SK-N-SH (cell line): ENCODE results near the gene TDRKH. TPM values are rescaled to one million over a fixed set of nuclear protein-coding genes. Genes with fewer than 3 reads are reported as not detected.

Experiments
- CTCF ChIA-PET: fragments of 300-600, 350-600 bp; formaldehyde crosslinking; extraction: SDS; loops from one replicate; lab custom pipeline; 2021; lab: Yijun Ruan, JAX
- POLR2A ChIA-PET: fragments of 350-600 bp; sonication (Branson Sonifier 250); formaldehyde crosslinking; extraction: SDS; loops from one replicate; lab custom pipeline; 2020; ENCODE audit warnings: antibody characterized with exemption, inconsistent platforms; lab: Yijun Ruan, JAX
- DNase-seq: peaks from one replicate; pipeline ENCODE4 v3.0.0; 2012
- H2AFZ ChIP-seq: fragments of 200-600 bp; sonication (generic); 2 replicates; pipeline ENCODE4 v1.8.1; 2016; ENCODE audit warnings: antibody characterized with exemption, mild to moderate bottlenecking, low read depth
- H3F3A ChIP-seq: fragments of 200-600 bp; sonication (generic); replicated peaks from 2 replicates; pipeline ENCODE3; 2016; ENCODE audit warnings: antibody characterized with exemption, mild to moderate bottlenecking; ENCODE audit not compliant: insufficient read depth
- H3K27ac ChIP-seq, 2 experiments: fragments of 200-500 bp in 1 of 2; fragments of 200-600 bp in 1 of 2; sonication (Bioruptor generic) in 1 of 2; sonication (generic), shearing (Covaris generic) in 1 of 2; 2 replicates each; pipeline versions ENCODE4 v1.5.1 to v1.6.1; 2014 to 2016; ENCODE audit warnings: low read depth in 2 of 2, inconsistent platforms in 1 of 2, low read length in 1 of 2, mild to moderate bottlenecking in 1 of 2, mixed read lengths in 1 of 2
- H3K27me3 ChIP-seq: fragments of 200-600 bp; sonication (generic), shearing (Covaris generic); 2 replicates; pipeline ENCODE4 v1.6.1; 2016; ENCODE audit warnings: mixed run types; ENCODE audit not compliant: insufficient read depth
- H3K36me3 ChIP-seq, 2 experiments: fragments of 200-500 bp in 1 of 2; fragments of 200-600 bp in 1 of 2; sonication (Bioruptor generic) in 1 of 2; sonication (generic) in 1 of 2; replicated peaks in 1 of 2; 2 replicates each; pipeline versions ENCODE3 to v1.5.1; 2014 to 2016; ENCODE audit warnings: low read length in 1 of 2, mild to moderate bottlenecking in 1 of 2; ENCODE audit not compliant: insufficient read depth in 2 of 2, control insufficient read depth in 1 of 2
- H3K4me1 ChIP-seq, 2 experiments: fragments of 200-500 bp in 1 of 2; fragments of 200-600 bp in 1 of 2; sonication (Bioruptor generic) in 1 of 2; sonication (generic), shearing (Covaris generic) in 1 of 2; 2 replicates each; pipeline versions ENCODE4 v1.5.1 to v1.6.1; 2014 to 2016; ENCODE audit warnings: low read depth in 1 of 2, low read length in 1 of 2, mixed run types in 1 of 2; ENCODE audit not compliant: insufficient read depth in 2 of 2, control insufficient read depth in 1 of 2
- H3K4me2 ChIP-seq: fragments of 200-600 bp; sonication (generic), shearing (Covaris generic); 2 replicates; pipeline ENCODE4 v1.6.1; 2017; ENCODE audit warnings: mixed run types
- H3K4me3 ChIP-seq, 2 experiments: fragments of 200-500 bp in 1 of 2; fragments of 200-600 bp in 1 of 2; sonication (Bioruptor generic) in 1 of 2; sonication (generic), shearing (Covaris generic) in 1 of 2; 2 replicates each; pipeline versions ENCODE4 v1.5.1 to v1.8.1; 2014 to 2016; ENCODE audit warnings: low read depth in 2 of 2, inconsistent platforms in 1 of 2, low read length in 1 of 2, mild to moderate bottlenecking in 1 of 2, mixed read lengths in 1 of 2, moderate library complexity in 1 of 2
- H3K79me2 ChIP-seq: fragments of 200-600 bp; sonication (generic); 2 replicates; pipeline ENCODE4 v1.8.1; 2017; ENCODE audit warnings: mild to moderate bottlenecking; ENCODE audit not compliant: insufficient read depth
- H3K9ac ChIP-seq: fragments of 200-600 bp; sonication (generic); 2 replicates; pipeline ENCODE4 v1.6.1; 2017; ENCODE audit warnings: mixed run types
- H3K9me2 ChIP-seq: fragments of 200-600 bp; sonication (generic); 2 replicates; pipeline ENCODE4 v1.6.1; 2017; ENCODE audit warnings: mixed run types
- H3K9me3 ChIP-seq: fragments of 200-600 bp; sonication (generic); 2 replicates; pipeline ENCODE4 v1.6.1; 2017; ENCODE audit warnings: mixed run types, mild to moderate bottlenecking, moderate library complexity
- H4K20me1 ChIP-seq: fragments of 200-600 bp; sonication (generic); 2 replicates; pipeline ENCODE4 v1.6.1; 2017; ENCODE audit warnings: mild to moderate bottlenecking, mixed run types; ENCODE audit not compliant: insufficient read depth
- CHD2 ChIP-seq: fragments of 150-350 bp; IDR thresholded peaks from 2 replicates; pipeline ENCODE4 v1.6.1; 2018; ENCODE audit warnings: low read length; ENCODE audit not compliant: partially characterized antibody
- EP300 ChIP-seq, 2 experiments: IDR thresholded peaks; 2 replicates each; pipeline versions ENCODE4 v1.4.0 to v1.6.1; 2012; ENCODE audit warnings: borderline replicate concordance in 1 of 2, low read depth in 1 of 2, low read length in 1 of 2
- EZH2phosphoT487 ChIP-seq: fragments of 200-600 bp; sonication (generic); IDR thresholded peaks from 2 replicates; pipeline ENCODE4 v1.6.1; 2017; ENCODE audit warnings: low read depth, mixed run types, mild to moderate bottlenecking, antibody characterized with exemption, moderate library complexity, borderline replicate concordance
- FOSL2 ChIP-seq: IDR thresholded peaks from 2 replicates; pipeline ENCODE4 v1.4.0; 2012; ENCODE audit warnings: low read depth, mild to moderate bottlenecking, moderate library complexity, borderline replicate concordance
- FOXJ3 ChIP-seq: sonication (generic); formaldehyde crosslinking; IDR thresholded peaks from 2 replicates; pipeline ENCODE4 v1.5.1; 2020; ENCODE audit warnings: mild to moderate bottlenecking, missing genetic modification reagents
- GATA2 ChIP-seq: sonication (generic); formaldehyde crosslinking; IDR thresholded peaks from 2 replicates; pipeline ENCODE4 v1.5.0; 2020; ENCODE audit warnings: mild to moderate bottlenecking, missing genetic modification reagents
- JUND ChIP-seq: IDR thresholded peaks from 2 replicates; pipeline ENCODE4 v1.4.0; 2012
- MXI1 ChIP-seq: IDR thresholded peaks from 2 replicates; pipeline ENCODE4 v1.6.1; 2012; ENCODE audit warnings: mild to moderate bottlenecking, low read depth, low read length, improper control_type of control experiment
- NRF1 ChIP-seq: IDR thresholded peaks from 2 replicates; pipeline ENCODE4 v1.6.1; 2012; ENCODE audit warnings: low read depth, mild to moderate bottlenecking, low read length
- RAD21 ChIP-seq: IDR thresholded peaks from 2 replicates; pipeline ENCODE4 v1.6.1; 2012; ENCODE audit warnings: mild to moderate bottlenecking, low read length
- RXRA ChIP-seq: IDR thresholded peaks from 2 replicates; pipeline ENCODE4 v1.4.0; 2012; ENCODE audit warnings: low read depth, mild to moderate bottlenecking, borderline replicate concordance
- TEAD4 ChIP-seq: IDR thresholded peaks from 2 replicates; pipeline ENCODE4 v1.4.0; 2012; ENCODE audit warnings: mild to moderate bottlenecking, borderline replicate concordance; ENCODE audit not compliant: insufficient read depth
- WGBS: methylation state at CpG from one replicate; pipeline ENCODE4 v1.1.6; 2017; ENCODE audit warnings: low lambda C conversion rate; 5-methylcytosine and 5-hydroxymethylcytosine counted together
- polyA plus RNA-seq, 3 experiments: library from polyadenylated mRNA; depleted of rRNA; stranded (reverse); fragments of >200 nt; gene quantifications; 2 replicates each; pipeline ENCODE4 v1.2.3, GENCODE V29; 2012
- TF ChIP-seq, protein P1 (sequence below): fragments of 150-350 bp; IDR thresholded peaks from 2 replicates; pipeline ENCODE4 v1.6.1; 2016; ENCODE audit warnings: mild to moderate bottlenecking, low read depth, low read length
- TF ChIP-seq, protein P2 (sequence below): fragments of 200-600 bp; sonication (generic); IDR thresholded peaks from 2 replicates; pipeline ENCODE4 v1.6.1; 2017; ENCODE audit warnings: antibody characterized with exemption, mild to moderate bottlenecking, moderate library complexity
- TF ChIP-seq, protein P3 (sequence below): IDR thresholded peaks from 2 replicates; pipeline ENCODE4 v1.4.0; 2012; ENCODE audit warnings: low read depth
- TF ChIP-seq, protein P4 (sequence below): IDR thresholded peaks from 2 replicates; pipeline ENCODE4; 2012

Gene TDRKH
- polyA plus RNA-seq, 1 of the 3 experiments (the other 2 are of a cell fraction) = 1.9 TPM

DNA sequence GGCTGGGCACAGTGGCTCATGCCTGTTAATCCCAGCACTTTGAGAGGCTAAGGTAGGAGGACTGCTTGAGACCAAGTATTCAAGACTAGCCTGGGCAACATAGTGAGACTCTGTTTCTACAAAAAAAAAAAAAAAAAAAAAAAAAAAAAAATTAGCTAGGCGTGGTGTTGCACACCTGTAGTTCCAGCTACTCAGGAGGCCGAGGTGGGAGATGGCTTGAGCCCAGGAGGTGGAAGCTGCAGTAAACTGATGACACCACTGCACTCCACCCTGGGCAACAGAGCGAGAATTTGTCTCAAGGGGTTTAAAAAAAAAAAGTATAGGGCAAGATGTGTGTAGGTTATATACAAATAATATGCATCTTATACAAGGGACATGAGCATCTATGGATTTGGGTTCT lies 2.6 kb downstream of the TDRKH start:
- H3K9ac ChIP-seq = no peak overlapping the region
- H3K9me2 ChIP-seq = no peaks in the 10 kb centered on the region
- H3K9me3 ChIP-seq = no peaks in the 10 kb centered on the region
- H3K36me3 ChIP-seq = no peaks in the 10 kb centered on the region
- H4K20me1 ChIP-seq = no peaks in the 10 kb centered on the region
- H2AFZ ChIP-seq = no peak overlapping the region
- H3K4me3 ChIP-seq = no peak overlapping the region
- 70% methylated on average over 3 of the region's 3 CpGs for WGBS
- TF ChIP-seq FOSL2 (no peak), FOXJ3 (CRISPR knock-in tag) (no peak), NRF1 (no peak), RAD21 (no peak), RXRA (no peak), TEAD4 (no peak), GATA2 (no peak), CHD2 (no peak), EZH2phosphoT487 (no peak)
- TF ChIP-seq, protein P1, sequence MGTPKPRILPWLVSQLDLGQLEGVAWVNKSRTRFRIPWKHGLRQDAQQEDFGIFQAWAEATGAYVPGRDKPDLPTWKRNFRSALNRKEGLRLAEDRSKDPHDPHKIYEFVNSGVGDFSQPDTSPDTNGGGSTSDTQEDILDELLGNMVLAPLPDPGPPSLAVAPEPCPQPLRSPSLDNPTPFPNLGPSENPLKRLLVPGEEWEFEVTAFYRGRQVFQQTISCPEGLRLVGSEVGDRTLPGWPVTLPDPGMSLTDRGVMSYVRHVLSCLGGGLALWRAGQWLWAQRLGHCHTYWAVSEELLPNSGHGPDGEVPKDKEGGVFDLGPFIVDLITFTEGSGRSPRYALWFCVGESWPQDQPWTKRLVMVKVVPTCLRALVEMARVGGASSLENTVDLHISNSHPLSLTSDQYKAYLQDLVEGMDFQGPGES = no peak
- TF ChIP-seq, protein P2, sequence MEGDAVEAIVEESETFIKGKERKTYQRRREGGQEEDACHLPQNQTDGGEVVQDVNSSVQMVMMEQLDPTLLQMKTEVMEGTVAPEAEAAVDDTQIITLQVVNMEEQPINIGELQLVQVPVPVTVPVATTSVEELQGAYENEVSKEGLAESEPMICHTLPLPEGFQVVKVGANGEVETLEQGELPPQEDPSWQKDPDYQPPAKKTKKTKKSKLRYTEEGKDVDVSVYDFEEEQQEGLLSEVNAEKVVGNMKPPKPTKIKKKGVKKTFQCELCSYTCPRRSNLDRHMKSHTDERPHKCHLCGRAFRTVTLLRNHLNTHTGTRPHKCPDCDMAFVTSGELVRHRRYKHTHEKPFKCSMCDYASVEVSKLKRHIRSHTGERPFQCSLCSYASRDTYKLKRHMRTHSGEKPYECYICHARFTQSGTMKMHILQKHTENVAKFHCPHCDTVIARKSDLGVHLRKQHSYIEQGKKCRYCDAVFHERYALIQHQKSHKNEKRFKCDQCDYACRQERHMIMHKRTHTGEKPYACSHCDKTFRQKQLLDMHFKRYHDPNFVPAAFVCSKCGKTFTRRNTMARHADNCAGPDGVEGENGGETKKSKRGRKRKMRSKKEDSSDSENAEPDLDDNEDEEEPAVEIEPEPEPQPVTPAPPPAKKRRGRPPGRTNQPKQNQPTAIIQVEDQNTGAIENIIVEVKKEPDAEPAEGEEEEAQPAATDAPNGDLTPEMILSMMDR = no peak
- TF ChIP-seq, protein P3, sequence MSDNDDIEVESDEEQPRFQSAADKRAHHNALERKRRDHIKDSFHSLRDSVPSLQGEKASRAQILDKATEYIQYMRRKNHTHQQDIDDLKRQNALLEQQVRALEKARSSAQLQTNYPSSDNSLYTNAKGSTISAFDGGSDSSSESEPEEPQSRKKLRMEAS = no peak
- TF ChIP-seq, protein P4, sequence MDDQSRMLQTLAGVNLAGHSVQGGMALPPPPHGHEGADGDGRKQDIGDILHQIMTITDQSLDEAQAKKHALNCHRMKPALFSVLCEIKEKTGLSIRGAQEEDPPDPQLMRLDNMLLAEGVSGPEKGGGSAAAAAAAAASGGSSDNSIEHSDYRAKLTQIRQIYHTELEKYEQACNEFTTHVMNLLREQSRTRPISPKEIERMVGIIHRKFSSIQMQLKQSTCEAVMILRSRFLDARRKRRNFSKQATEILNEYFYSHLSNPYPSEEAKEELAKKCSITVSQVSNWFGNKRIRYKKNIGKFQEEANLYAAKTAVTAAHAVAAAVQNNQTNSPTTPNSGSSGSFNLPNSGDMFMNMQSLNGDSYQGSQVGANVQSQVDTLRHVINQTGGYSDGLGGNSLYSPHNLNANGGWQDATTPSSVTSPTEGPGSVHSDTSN = no peak
- ChIA-PET POLR2A (interaction anchor here (0.6 kb wide), 1 partner anchor 248 kb away, joined by 4 read pairs; no protein-coding TSS in a partner anchor), CTCF (interaction anchor here (0.9 kb wide), 1 partner anchor 95 kb away, joined by 3 read pairs; no protein-coding TSS in a partner anchor)
- no peaks in the 10 kb centered on the region for H3K79me2 ChIP-seq
- no peak overlapping the region for H3K27ac ChIP-seq
- H3K4me2 ChIP-seq = no peak overlapping the region
- H3K4me1 ChIP-seq = peaks cover 0 to 5% of the 10 kb centered on the region in 2 experiments; a peak in 2 of 4 replicates
- DNase-seq = no peak
- peaks cover 3% of the 10 kb centered on the region for H3F3A ChIP-seq
- H3K27me3 ChIP-seq = no peaks in the 10 kb centered on the region

DNA sequence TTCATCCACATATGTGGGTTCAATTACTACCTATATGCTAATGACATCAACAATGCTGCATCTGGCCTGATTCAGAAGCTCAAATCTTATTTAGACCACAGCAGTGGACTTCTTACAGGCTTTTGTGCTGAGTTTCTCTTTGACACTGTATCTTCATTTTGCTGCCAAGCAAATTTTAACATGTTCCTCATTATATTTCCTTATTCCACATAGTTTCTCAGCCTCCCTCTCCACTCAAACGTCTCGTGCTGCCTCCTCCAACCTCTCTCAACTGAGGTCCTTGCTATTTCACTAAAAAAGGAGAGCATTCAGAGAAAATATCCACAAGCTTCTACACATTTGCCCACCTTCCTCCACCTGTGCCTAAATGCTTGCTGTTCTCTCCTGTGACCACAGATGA lies 6.5 kb downstream of the TDRKH start:
- CTCF ChIA-PET = no interaction called here

More for the DNA sequence above, 6.5 kb downstream of the TDRKH start:
- Histone ChIP-seq H3K36me3 (peaks cover 0 to 13% of the 10 kb centered on the region in 2 experiments), H3F3A (no peaks in the 10 kb centered on the region), H3K4me3 (no peak overlapping the region), H3K27ac (no peak overlapping the region), H3K27me3 (no peaks in the 10 kb centered on the region), H3K79me2 (no peaks in the 10 kb centered on the region), H3K9me2 (no peaks in the 10 kb centered on the region), H3K9ac (no peak overlapping the region), H3K9me3 (no peaks in the 10 kb centered on the region), H3K4me1 (peaks cover 0 to 1% of the 10 kb centered on the region in 2 experiments; a peak in 1 of 4 replicates), H4K20me1 (no peaks in the 10 kb centered on the region), H3K4me2 (no peak overlapping the region), H2AFZ (no peak overlapping the region)
- POLR2A ChIA-PET = interaction anchor here (0.5 kb wide), 1 partner anchor 12 kb away, joined by 4 read pairs; no protein-coding TSS in a partner anchor
- DNase-seq = no peak
- TF ChIP-seq NRF1 = no peak
- TF ChIP-seq JUND = no peak
- no peak for TF ChIP-seq EP300 (IDR thresholded peaks at IDR 0.05; ENCODE audit: borderline replicate concordance in 1 of 2, low read depth in 1 of 2, low read length in 1 of 2)
- TF ChIP-seq MXI1 = no peak
- TF ChIP-seq, protein P2 = no peak
- 79% methylated on average over 2 of the region's 2 CpGs for WGBS
